Lower leg skin (tissue), 4 donors: Measurements from ENCODE around the gene TLE3. TPM values are rescaled to one million over a fixed set of nuclear protein-coding genes. Genes with fewer than 3 reads are reported as not detected.

ENCODE experiments used
- DNase-seq, 2 donors: peaks; one replicate each; pipeline ENCODE4 v3.0.0-alpha.2; 2019; ENCODE audit warnings: low spot score in 2 of 2
- H3K4me3 ChIP-seq: fragments of 200-600 bp; sonication (generic); 2 replicates; pipeline ENCODE4 v1.5.1; 2017; ENCODE audit warnings: mild to moderate bottlenecking, low read depth; ENCODE audit not compliant: poor library complexity, severe bottlenecking
- POLR2A ChIP-seq, 2 donors: fragments of 450-650 bp; IDR thresholded peaks; one replicate each; pipeline ENCODE4 v1.6.1; 2016 to 2017; ENCODE audit warnings: antibody characterized with exemption in 2 of 2, mild to moderate bottlenecking in 1 of 2, moderate library complexity in 1 of 2
- WGBS, 2 donors: methylation state at CpG; one replicate each; pipeline ENCODE4 v1.1.5; 2018; 5-methylcytosine and 5-hydroxymethylcytosine counted together
- intact Hi-C: fragments of 100-400 bp; cut with DNase I; formaldehyde crosslinking; loops from one replicate; pipeline ENCODE4 v1.15.0; 2023; ENCODE audit warnings: low total_unique reads
- total RNA-seq, 4 donors: library from RNA; depleted of rRNA; stranded (reverse); fragments of >200 nt; gene quantifications; one replicate each; pipeline ENCODE4 v1.1.0, GENCODE V29; 2016
- TF ChIP-seq, protein P1 (sequence below), 3 donors: fragments of 450-650 bp; IDR thresholded peaks; one replicate each; pipeline ENCODE4 v1.5.1; 2016; ENCODE audit warnings: antibody characterized with exemption in 3 of 3, mild to moderate bottlenecking in 3 of 3, moderate library complexity in 2 of 3

Gene TLE3
- total RNA-seq, 4 donors from 2014 or later: 95.7 to 136 (median 124) TPM

DNA sequence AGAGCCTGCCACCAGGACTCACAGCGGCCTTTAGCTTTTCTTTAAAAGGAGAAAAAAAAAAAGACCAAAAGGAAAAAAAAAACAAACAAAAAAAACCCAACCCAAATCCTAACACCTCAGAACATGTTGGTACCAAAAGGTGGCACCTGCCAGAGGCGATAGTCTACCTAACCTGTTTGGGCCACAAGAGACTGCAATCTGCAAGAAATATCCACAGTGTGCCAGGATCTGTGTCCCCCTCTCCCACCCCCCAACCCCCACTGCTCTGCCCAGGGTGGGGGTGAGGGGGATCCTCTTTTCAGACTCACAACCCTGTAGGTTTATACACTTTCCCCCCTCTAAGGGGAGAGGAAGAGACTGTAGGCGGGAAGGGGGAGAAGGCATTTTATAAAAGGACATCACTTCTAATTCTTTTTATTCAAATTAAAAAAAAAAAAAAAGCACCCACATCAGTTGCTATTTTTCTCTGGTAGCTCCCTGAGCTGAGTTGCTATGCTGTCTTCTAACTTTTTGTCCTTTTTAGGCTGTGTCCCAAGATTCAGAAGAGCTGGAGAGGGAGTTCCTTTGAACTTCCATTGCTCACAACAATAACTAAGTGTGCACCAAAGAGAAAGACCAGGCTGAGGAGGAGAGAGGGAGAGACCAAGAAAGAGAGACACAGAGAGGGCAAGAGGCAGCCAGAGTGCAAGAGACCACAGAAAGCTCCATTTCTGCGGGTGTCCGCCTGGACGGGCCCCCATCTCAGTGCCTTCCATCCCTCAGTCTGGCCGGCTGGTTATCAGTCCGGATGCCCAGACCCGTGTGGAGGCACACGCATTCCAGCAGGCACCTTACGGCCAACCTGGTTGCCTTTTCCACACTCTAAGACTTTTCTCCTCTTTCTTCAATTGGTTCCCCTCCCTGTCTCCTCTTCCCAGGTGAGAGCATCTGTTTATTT, 48.9 kb downstream of the TLE3 start:
- no peak for DNase-seq
- TF ChIP-seq, protein P1, sequence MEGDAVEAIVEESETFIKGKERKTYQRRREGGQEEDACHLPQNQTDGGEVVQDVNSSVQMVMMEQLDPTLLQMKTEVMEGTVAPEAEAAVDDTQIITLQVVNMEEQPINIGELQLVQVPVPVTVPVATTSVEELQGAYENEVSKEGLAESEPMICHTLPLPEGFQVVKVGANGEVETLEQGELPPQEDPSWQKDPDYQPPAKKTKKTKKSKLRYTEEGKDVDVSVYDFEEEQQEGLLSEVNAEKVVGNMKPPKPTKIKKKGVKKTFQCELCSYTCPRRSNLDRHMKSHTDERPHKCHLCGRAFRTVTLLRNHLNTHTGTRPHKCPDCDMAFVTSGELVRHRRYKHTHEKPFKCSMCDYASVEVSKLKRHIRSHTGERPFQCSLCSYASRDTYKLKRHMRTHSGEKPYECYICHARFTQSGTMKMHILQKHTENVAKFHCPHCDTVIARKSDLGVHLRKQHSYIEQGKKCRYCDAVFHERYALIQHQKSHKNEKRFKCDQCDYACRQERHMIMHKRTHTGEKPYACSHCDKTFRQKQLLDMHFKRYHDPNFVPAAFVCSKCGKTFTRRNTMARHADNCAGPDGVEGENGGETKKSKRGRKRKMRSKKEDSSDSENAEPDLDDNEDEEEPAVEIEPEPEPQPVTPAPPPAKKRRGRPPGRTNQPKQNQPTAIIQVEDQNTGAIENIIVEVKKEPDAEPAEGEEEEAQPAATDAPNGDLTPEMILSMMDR (IDR thresholded peaks at IDR 0.05): no peak
- TF ChIP-seq POLR2A (IDR thresholded peaks at IDR 0.05): no peak
- intact Hi-C loops: no loop called here
- 85 to 88% methylated on average over 11 of the region's 11 CpGs for WGBS, 2 donors
- no peak overlapping the region for H3K4me3 ChIP-seq

DNA sequence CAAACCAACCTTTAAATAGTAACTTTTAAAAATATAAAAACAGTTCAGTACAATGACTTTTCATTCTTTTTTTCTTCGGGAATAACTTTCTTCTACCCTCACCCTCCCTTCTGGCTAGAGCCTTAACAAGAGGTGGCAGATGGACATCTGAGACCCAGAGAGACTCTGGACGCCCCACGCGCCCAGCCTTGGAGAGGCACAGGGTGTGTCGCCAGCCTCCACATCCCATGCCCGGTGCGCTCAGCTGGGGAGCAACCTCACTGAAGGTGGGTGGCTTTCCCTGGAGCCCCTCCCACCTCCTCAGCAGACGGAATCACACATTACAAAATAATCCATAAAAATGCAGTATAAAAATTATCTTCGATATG, 49.5 kb downstream of the TLE3 start:
- WGBS, 2 donors: 82% methylated on average over 9 of the region's 9 CpGs
- no peak for TF ChIP-seq POLR2A (IDR thresholded peaks at IDR 0.05)
- TF ChIP-seq, protein P1 (IDR thresholded peaks at IDR 0.05): no peak
- DNase-seq: no peak
- H3K4me3 ChIP-seq: no peak overlapping the region
- intact Hi-C loops: no loop called here

DNA sequence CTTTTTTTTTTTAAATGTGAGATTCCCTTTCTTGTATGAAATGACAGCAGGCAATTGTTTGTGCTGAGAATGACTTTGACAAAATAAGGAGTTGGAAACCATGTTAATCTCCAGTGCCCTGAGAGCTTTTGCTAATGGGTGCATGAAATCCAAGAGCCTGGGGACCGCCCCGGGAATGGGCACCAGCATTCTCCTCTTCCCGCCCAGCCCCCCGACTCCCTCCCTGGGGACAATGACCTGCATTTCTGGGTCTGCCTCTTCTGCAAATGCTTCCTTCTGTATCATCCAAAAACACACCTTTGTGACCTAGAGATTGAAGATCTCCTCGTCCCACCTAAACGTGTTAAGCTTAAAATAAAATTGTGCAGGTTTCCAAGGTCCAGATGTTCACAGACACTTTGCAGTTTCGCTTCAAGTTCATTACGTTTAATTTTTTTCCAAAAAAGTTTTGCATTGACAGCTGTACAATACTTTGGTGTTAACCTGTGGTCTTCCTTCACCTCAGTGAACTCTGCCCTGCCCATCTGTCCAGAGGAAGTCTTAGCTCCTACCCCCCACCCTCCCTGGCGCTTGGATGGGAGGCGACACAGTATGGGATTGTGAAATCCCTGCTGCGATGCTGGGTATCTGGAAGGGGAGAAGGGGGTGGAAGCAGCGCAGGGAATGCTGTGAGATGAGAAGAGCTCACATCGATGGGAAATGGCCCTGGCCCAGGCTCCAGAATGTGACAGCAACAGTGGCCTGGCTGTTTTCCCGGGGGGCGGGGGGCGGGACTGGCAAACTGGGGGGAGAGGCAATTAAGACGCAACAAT, 50.1 kb downstream of the TLE3 start:
- DNase-seq: no peak
- TF ChIP-seq, protein P1 (IDR thresholded peaks at IDR 0.05): no peak
- no peak for TF ChIP-seq POLR2A (IDR thresholded peaks at IDR 0.05)
- no peak overlapping the region for H3K4me3 ChIP-seq
- intact Hi-C loops: no loop called here
- 71 to 72% methylated on average over 17 of the region's 17 CpGs for WGBS, 2 donors

DNA sequence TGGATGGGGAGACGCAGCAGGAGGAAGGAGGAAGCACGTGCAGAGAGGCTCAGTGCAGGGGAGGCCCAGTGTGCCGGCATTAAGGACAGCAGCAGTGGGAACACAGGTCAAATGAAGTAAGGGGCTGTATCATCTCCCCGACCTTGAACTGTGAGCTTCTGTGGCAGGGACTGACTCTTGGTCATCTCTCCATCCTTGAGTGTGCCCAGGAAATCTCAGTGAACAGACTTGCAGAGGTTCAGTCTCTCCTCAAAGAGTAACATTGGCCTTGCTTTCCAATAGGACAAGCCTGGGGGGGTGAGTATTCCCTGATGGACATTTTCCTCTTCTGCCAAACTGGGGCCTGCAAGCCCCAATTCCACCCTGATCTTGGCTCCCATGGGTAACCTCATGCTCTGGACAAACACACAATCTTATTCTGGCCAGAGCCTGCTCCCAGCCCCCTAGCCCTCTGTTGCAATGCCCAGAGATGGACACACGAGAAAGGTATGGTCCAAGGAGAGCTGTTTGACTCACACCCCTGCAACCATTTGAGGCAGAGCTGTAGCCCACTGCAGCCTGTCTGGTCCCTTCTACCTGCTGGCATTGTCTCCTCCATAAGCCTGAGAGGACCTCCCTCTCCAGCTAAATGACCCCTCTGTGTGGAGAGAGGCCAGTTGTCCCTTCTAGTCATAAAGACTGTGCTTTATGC, 50.9 kb downstream of the TLE3 start:
- no peak overlapping the region for H3K4me3 ChIP-seq
- WGBS, 2 donors: 92 to 96% methylated on average over 5 of the region's 5 CpGs
- no peak for TF ChIP-seq POLR2A (IDR thresholded peaks at IDR 0.05)
- TF ChIP-seq, protein P1 (IDR thresholded peaks at IDR 0.05): no peak
- intact Hi-C loops: no loop called here
- DNase-seq: no peak

DNA sequence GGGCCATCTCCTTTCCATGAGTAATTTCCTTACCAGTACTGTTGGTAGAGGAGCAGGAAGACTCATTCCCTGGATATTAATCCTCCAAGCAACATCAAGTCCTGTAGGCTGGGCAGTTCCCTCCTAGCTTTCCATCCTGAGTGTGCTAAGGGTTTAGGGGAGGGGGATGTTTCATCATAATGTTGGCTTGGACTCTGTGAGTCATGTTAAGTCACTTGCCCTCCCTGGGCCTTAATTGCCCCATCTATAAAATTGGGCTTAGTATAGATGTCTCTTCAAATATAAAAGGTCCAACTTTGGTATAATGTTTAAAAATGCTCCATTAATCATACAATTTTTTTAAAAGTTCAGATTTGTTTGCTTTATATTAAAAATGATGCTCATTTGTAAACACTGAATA, 52.7 kb downstream of the TLE3 start:
- intact Hi-C loops: no loop called here
- TF ChIP-seq, protein P1 (IDR thresholded peaks at IDR 0.05): no peak
- TF ChIP-seq POLR2A (IDR thresholded peaks at IDR 0.05): no peak
- no peak for DNase-seq
- H3K4me3 ChIP-seq: no peak overlapping the region
